Activated CD4-positive, alpha-beta T cell treated with anti-CD3 and anti-CD28 coated beads, Interleukin-2, amount 50 U/mL, for 48 hours (primary cell): Measurements from ENCODE around the gene UBFD1.
"Not testable (repeated sequence)": the region's sequence is repeated elsewhere in the genome, so short reads cannot be mapped to it uniquely, and the experiment has no call there.

Experiments
- DNase-seq, 2 experiments: peaks; one replicate each; pipeline ENCODE4 v3.0.0-alpha.2; 2020

UBFD1 gene

GRCh38 chr16:23556881-23557778, at the start of gene UBFD1, which contains the start of gene EARS2:
Gene UBFD1, plus strand, starts transcription at chr16:23557727. Its CDS starts 16 bp downstream, at chr16:23557743.
Gene EARS2, minus strand, starts transcription at chr16:23557350. Its CDS starts 7 bp downstream, at chr16:23557343.
- peak; percentile 98 to 99 for DNase-seq

GRCh38 chr16:23508589-23509440, 48.7 kb upstream of the UBFD1 start:
- DNase-seq, result no peak

GRCh38 chr16:23509441-23509754, 48.1 kb upstream of the UBFD1 start:
- DNase-seq, result no peak

GRCh38 chr16:23509782-23510163, 47.8 kb upstream of the UBFD1 start:
- DNase-seq, result peak; percentile 27 to 38

- peak; percentile 79 to 83 for DNase-seq
These were observed 47.2 kb upstream of the UBFD1 start, which contains the start of gene GGA2 for GRCh38 chr16:23510164-23510914. Gene GGA2, minus strand, starts transcription at chr16:23510494. Its CDS starts 83 bp downstream, at chr16:23510411.

- DNase-seq, result not testable (repeated sequence)
These were observed 46.6 kb upstream of the UBFD1 start for GRCh38 chr16:23510915-23511270.

- no peak for DNase-seq
These were observed 45.8 kb upstream of the UBFD1 start for GRCh38 chr16:23511731-23512130.

GRCh38 chr16:23512168-23512695, 45.3 kb upstream of the UBFD1 start:
- no peak for DNase-seq

GRCh38 chr16:23514381-23515152, 43.0 kb upstream of the UBFD1 start:
- DNase-seq, result peak; percentile 22 to 31

GRCh38 chr16:23515881-23516280, 41.6 kb upstream of the UBFD1 start:
- no peak for DNase-seq

GRCh38 chr16:23516366-23517137, 41.0 kb upstream of the UBFD1 start:
- no peak for DNase-seq

- DNase-seq, result no peak
These were observed 39.1 kb upstream of the UBFD1 start for GRCh38 chr16:23518435-23518891.

- no peak for DNase-seq
These were observed 38.2 kb upstream of the UBFD1 start for GRCh38 chr16:23519282-23519681.

- DNase-seq, result no peak
These were observed 37.0 kb upstream of the UBFD1 start for GRCh38 chr16:23520500-23520899.

- no peak for DNase-seq
These were observed 36.3 kb upstream of the UBFD1 start for GRCh38 chr16:23521037-23521743.

- no peak for DNase-seq
These were observed 35.6 kb upstream of the UBFD1 start for GRCh38 chr16:23521965-23522364.

GRCh38 chr16:23523321-23523720, 34.2 kb upstream of the UBFD1 start:
- no peak for DNase-seq

- DNase-seq, result no peak
These were observed 33.6 kb upstream of the UBFD1 start for GRCh38 chr16:23523876-23524385.

GRCh38 chr16:23524886-23525285, 32.6 kb upstream of the UBFD1 start:
- DNase-seq, result no peak
